MCF 10A (cell line): ENCODE data around the gene ASPA. TPM values are rescaled to one million over a fixed set of nuclear protein-coding genes. Genes with fewer than 3 reads are reported as not detected.

ENCODE experiments used
- BruUV-seq: library from RNA; stranded (reverse); fragments of 400-500 nt; replicated peaks from 2 replicates; lab custom pipeline; 2021; lab: Mats Ljungman, UMichigan
- CTCF ChIA-PET: fragments of 300-600 bp; sonication (Branson Sonifier 250); formaldehyde crosslinking; extraction: SDS; loops from one replicate; lab custom pipeline; 2021; ENCODE audit warnings: antibody characterized with exemption, inconsistent platforms; lab: Yijun Ruan, JAX
- POLR2A ChIA-PET: fragments of 300-600, 350-650 bp; sonication (Branson Sonifier 250); formaldehyde crosslinking; extraction: SDS; loops from one replicate; lab custom pipeline; 2020; ENCODE audit warnings: antibody characterized with exemption, inconsistent platforms; lab: Yijun Ruan, JAX
- DNase-seq: peaks from one replicate; pipeline ENCODE4 v3.0.0-alpha.2; 2018; ENCODE audit not compliant: unreplicated experiment
- H3K27ac Mint-ChIP-seq: one replicate; pipeline ENCODE4 v1.8.0; 2022; ENCODE audit warnings: mild to moderate bottlenecking, low read depth, mixed read lengths; ENCODE audit not compliant: unreplicated experiment
- H3K27me3 Mint-ChIP-seq: one replicate; pipeline ENCODE4 v1.8.0; 2022; ENCODE audit warnings: mixed read lengths; ENCODE audit not compliant: insufficient read depth, unreplicated experiment
- H3K36me3 Mint-ChIP-seq: one replicate; pipeline ENCODE4 v1.8.0; 2022; ENCODE audit warnings: mild to moderate bottlenecking, moderate library complexity, mixed read lengths; ENCODE audit not compliant: insufficient read depth, unreplicated experiment
- H3K4me1 Mint-ChIP-seq: one replicate; pipeline ENCODE4 v1.8.0; 2022; ENCODE audit warnings: mixed read lengths; ENCODE audit not compliant: insufficient read depth, unreplicated experiment
- H3K4me3 Mint-ChIP-seq: one replicate; pipeline ENCODE4 v1.8.0; 2022; ENCODE audit warnings: mild to moderate bottlenecking, moderate library complexity, mixed read lengths; ENCODE audit not compliant: unreplicated experiment
- H3K9me3 Mint-ChIP-seq: one replicate; pipeline ENCODE4 v1.8.0; 2022; ENCODE audit warnings: mixed read lengths; ENCODE audit not compliant: unreplicated experiment
- CTCF ChIP-seq: fragments of 200-600 bp; IDR thresholded peaks from one replicate; pipeline ENCODE4 v1.8.0; 2022; ENCODE audit warnings: antibody characterized with exemption, mild to moderate bottlenecking; ENCODE audit not compliant: unreplicated experiment
- intact Hi-C: fragments of 100-400 bp; cut with micrococcal nuclease; formaldehyde crosslinking; loops from 2 replicates; pipeline ENCODE4 v1.14.1; 2022
- total RNA-seq: library from RNA; stranded (reverse); gene quantifications from 2 replicates; pipeline ENCODE4 v1.2.3, GENCODE V29; 2022

Gene ASPA
- total RNA-seq, 1 experiment from 2014 or later, result 0.54 TPM

GRCh38 chr17:3532859-3533142 lies 57.0 kb downstream of the ASPA start:
- POLR2A ChIA-PET, result no interaction called here
- Mint-ChIP-seq H3K36me3 (no peaks in the 10 kb centered on the region), H3K4me1 (no peaks in the 10 kb centered on the region), H3K27me3 (no peaks in the 10 kb centered on the region), H3K27ac (no peak overlapping the region), H3K9me3 (no peaks in the 10 kb centered on the region), H3K4me3 (no peak overlapping the region)
- intact Hi-C loops, result no loop called here
- BruUV-seq, result no TSS peak
- DNase-seq, result no peak
- CTCF ChIA-PET, result no interaction called here
- TF ChIP-seq CTCF, result no peak

- Mint-ChIP-seq H3K9me3 (no peaks in the 10 kb centered on the region), H3K4me3 (no peak overlapping the region), H3K4me1 (no peaks in the 10 kb centered on the region), H3K36me3 (peaks cover 3% of the 10 kb centered on the region), H3K27me3 (no peaks in the 10 kb centered on the region), H3K27ac (no peak overlapping the region)
- ChIA-PET CTCF (no interaction called here), POLR2A (no interaction called here)
- intact Hi-C loops, result no loop called here
- DNase-seq, result no peak
- no peak for TF ChIP-seq CTCF
- no TSS peak for BruUV-seq
Observed at GRCh38 chr17:3533752-3534151, 58.0 kb downstream of the ASPA start.

GRCh38 chr17:3534881-3535252 lies 59.1 kb downstream of the ASPA start:
- DNase-seq, result no peak

GRCh38 chr17:3535253-3535995 lies 59.6 kb downstream of the ASPA start:
- Mint-ChIP-seq H3K9me3 (no peaks in the 10 kb centered on the region), H3K36me3 (peaks cover 5% of the 10 kb centered on the region), H3K4me3 (no peak overlapping the region), H3K4me1 (no peaks in the 10 kb centered on the region), H3K27ac (no peak overlapping the region), H3K27me3 (no peaks in the 10 kb centered on the region)
- no peak for TF ChIP-seq CTCF
- no TSS peak for BruUV-seq
- DNase-seq, result no peak
- intact Hi-C loops, result no loop called here
- ChIA-PET CTCF (no interaction called here), POLR2A (no interaction called here)

More at GRCh38 chr17:3534881-3535252, 59.1 kb downstream of the ASPA start:
- Mint-ChIP-seq H3K36me3 (peaks cover 5% of the 10 kb centered on the region), H3K4me3 (no peak overlapping the region), H3K27me3 (no peaks in the 10 kb centered on the region), H3K9me3 (no peaks in the 10 kb centered on the region), H3K4me1 (no peaks in the 10 kb centered on the region), H3K27ac (no peak overlapping the region)
- POLR2A ChIA-PET, result no interaction called here
- no peak for TF ChIP-seq CTCF
- intact Hi-C loops, result no loop called here
- CTCF ChIA-PET, result no interaction called here
- no TSS peak for BruUV-seq
